Loucy (cell line): ENCODE results near the gene CPOX.
A peak's percentile ranks its signal among the peaks of the same experiment; 100 is the strongest.

Source experiments
- H2AFZ ChIP-seq: fragments of 200-600 bp; sonication (generic); 2 replicates; pipeline ENCODE4 v1.6.0; 2016; ENCODE audit warnings: antibody characterized with exemption, mild to moderate bottlenecking, low read length, moderate library complexity
- H3F3A ChIP-seq: fragments of 200-600 bp; 2 replicates; pipeline ENCODE4 v1.6.0; 2016; ENCODE audit warnings: antibody characterized with exemption, low read depth, mild to moderate bottlenecking
- H3K27me3 ChIP-seq: fragments of 200-600 bp; sonication (generic); 2 replicates; pipeline ENCODE4 v1.6.1; 2014; ENCODE audit warnings: low read length, mild to moderate bottlenecking; ENCODE audit not compliant: insufficient read depth, poor library complexity, severe bottlenecking
- H3K36me3 ChIP-seq: fragments of 200-600 bp; sonication (generic); 2 replicates; pipeline ENCODE4 v1.6.1; 2016; ENCODE audit warnings: low read length; ENCODE audit not compliant: insufficient read depth
- H3K4me1 ChIP-seq: fragments of 200-600 bp; sonication (generic); 2 replicates; pipeline ENCODE4 v1.5.1; 2014; ENCODE audit warnings: low read length, mild to moderate bottlenecking; ENCODE audit not compliant: insufficient read depth, poor library complexity, severe bottlenecking
- H3K4me2 ChIP-seq: fragments of 200-600 bp; sonication (generic); 2 replicates; pipeline ENCODE4 v1.6.0; 2014; ENCODE audit warnings: antibody characterized with exemption, low read length, low read depth, mild to moderate bottlenecking; ENCODE audit not compliant: poor library complexity, severe bottlenecking
- H3K4me3 ChIP-seq: fragments of 200-600 bp; sonication (generic); 2 replicates; pipeline ENCODE4 v1.5.1; 2014; ENCODE audit warnings: low read length, mild to moderate bottlenecking, mixed read lengths; ENCODE audit not compliant: poor library complexity, severe bottlenecking
- H3K79me2 ChIP-seq: fragments of 200-600 bp; sonication (generic); 2 replicates; pipeline ENCODE4 v1.6.1; 2014; ENCODE audit warnings: low read length; ENCODE audit not compliant: insufficient read depth
- H3K9ac ChIP-seq: fragments of 200-600 bp; sonication (generic); 2 replicates; pipeline ENCODE4 v1.6.0; 2014; ENCODE audit warnings: mild to moderate bottlenecking, low read depth, low read length, moderate library complexity; ENCODE audit not compliant: poor library complexity, severe bottlenecking
- H3K9me2 ChIP-seq: fragments of 200-600 bp; sonication (generic); replicated peaks from 2 replicates; pipeline ENCODE4 v1.6.1; 2016; ENCODE audit warnings: low read depth, low read length, mixed read lengths
- H3K9me3 ChIP-seq: fragments of 200-600 bp; sonication (generic); 2 replicates; pipeline ENCODE4 v1.6.1; 2014; ENCODE audit warnings: mild to moderate bottlenecking, antibody characterized with exemption, low read length, low read depth; ENCODE audit not compliant: insufficient read depth
- H4K20me1 ChIP-seq: fragments of 200-600 bp; sonication (generic); 2 replicates; pipeline ENCODE4 v1.6.0; 2014; ENCODE audit warnings: antibody characterized with exemption, low read length, mild to moderate bottlenecking; ENCODE audit not compliant: insufficient read depth, poor library complexity, severe bottlenecking
- EZH2phosphoT487 ChIP-seq: fragments of 200-600 bp; IDR thresholded peaks from 2 replicates; pipeline ENCODE4 v1.6.1; 2018; ENCODE audit warnings: antibody characterized with exemption, mild to moderate bottlenecking, moderate library complexity, borderline replicate concordance
- TF ChIP-seq, protein P1 (sequence below): fragments of 200-600 bp; sonication (generic); conservative IDR thresholded peaks from 2 replicates; pipeline ENCODE4 v1.5.1; 2014; ENCODE audit warnings: mild to moderate bottlenecking, antibody characterized with exemption, low read length

Gene CPOX

DNA sequence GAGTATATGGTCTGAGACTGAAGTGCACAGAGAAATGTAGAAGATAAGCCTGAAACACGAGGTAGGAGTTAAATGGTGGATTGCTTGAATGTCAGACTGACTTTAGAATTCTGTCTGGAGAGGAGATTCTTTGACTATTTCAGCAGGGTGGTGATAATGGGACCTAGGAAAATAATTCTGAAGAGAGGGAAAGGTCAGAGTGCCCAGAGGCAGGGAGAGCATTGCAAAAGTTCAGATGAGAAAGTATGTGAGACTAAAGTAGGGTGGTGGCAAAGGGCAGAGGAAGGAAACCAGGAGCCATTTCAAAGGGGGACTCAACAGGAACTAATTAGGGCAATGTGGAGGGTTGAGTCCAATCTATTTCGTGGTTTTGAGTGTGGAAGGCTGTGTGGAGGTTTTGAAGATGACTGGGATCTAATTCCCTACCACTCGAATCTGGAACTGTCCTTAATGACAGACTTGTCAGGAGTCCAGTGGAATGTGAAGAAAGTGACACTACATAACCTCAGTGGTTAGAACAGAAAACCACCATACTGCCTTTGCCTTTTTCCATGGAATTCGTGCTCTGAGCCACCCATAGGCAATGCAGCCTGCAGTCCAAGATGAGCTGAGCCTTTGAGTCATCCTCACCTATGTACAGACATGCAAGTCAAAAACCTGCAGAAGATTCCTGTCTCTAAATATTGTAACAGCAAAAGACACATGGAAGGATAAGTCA is 16.1 kb downstream of the CPOX start:
- Histone ChIP-seq H3K4me3 (no peak overlapping the region), H3K4me2 (no peak overlapping the region), H3K9me2 (no peaks in the 10 kb centered on the region), H3K79me2 (no peaks in the 10 kb centered on the region), H4K20me1 (no peaks in the 10 kb centered on the region), H3K9ac (no peak overlapping the region), H3K27me3 (no peaks in the 10 kb centered on the region), H3F3A (no peaks in the 10 kb centered on the region), H3K36me3 (peaks cover 12% of the 10 kb centered on the region; the same call in 1 of the 2 replicates), H2AFZ (no peak overlapping the region), H3K9me3 (no peaks in the 10 kb centered on the region), H3K4me1 (no peaks in the 10 kb centered on the region)
- TF ChIP-seq, protein P1, sequence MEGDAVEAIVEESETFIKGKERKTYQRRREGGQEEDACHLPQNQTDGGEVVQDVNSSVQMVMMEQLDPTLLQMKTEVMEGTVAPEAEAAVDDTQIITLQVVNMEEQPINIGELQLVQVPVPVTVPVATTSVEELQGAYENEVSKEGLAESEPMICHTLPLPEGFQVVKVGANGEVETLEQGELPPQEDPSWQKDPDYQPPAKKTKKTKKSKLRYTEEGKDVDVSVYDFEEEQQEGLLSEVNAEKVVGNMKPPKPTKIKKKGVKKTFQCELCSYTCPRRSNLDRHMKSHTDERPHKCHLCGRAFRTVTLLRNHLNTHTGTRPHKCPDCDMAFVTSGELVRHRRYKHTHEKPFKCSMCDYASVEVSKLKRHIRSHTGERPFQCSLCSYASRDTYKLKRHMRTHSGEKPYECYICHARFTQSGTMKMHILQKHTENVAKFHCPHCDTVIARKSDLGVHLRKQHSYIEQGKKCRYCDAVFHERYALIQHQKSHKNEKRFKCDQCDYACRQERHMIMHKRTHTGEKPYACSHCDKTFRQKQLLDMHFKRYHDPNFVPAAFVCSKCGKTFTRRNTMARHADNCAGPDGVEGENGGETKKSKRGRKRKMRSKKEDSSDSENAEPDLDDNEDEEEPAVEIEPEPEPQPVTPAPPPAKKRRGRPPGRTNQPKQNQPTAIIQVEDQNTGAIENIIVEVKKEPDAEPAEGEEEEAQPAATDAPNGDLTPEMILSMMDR, result no peak
- no peak for TF ChIP-seq EZH2phosphoT487

DNA sequence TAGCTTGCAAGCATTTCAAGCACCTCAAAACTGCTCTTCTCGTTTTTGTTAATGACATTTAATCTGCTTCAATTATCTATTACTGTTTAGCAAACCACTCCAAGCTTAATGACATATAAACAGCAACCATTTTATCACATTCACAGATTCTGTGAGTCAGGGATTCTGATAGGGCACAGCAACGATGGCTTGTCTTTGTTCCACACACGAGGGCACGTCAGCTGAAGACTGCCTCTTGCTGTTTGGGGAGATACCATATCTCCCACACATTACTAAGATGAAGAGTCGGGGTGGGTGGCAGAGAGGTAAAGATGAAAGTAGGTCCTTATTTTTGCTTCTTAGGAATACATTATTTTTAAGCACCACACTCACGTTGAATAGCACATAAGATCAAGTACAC is 19.3 kb downstream of the CPOX start:
- no peaks in the 10 kb centered on the region for H3K79me2 ChIP-seq
- no peaks in the 10 kb centered on the region for H3K27me3 ChIP-seq
- no peak overlapping the region for H3K4me3 ChIP-seq
- H4K20me1 ChIP-seq, result no peaks in the 10 kb centered on the region
- no peak overlapping the region for H2AFZ ChIP-seq
- no peaks in the 10 kb centered on the region for H3K9me2 ChIP-seq
- no peak overlapping the region for H3K9ac ChIP-seq
- no peaks in the 10 kb centered on the region for H3K9me3 ChIP-seq
- no peaks in the 10 kb centered on the region; the same call in 1 of the 2 replicates for H3K36me3 ChIP-seq
- TF ChIP-seq, protein P1, result no peak
- TF ChIP-seq EZH2phosphoT487, result no peak
- H3K4me2 ChIP-seq, result no peak overlapping the region
- no peaks in the 10 kb centered on the region for H3F3A ChIP-seq
- no peaks in the 10 kb centered on the region for H3K4me1 ChIP-seq

DNA sequence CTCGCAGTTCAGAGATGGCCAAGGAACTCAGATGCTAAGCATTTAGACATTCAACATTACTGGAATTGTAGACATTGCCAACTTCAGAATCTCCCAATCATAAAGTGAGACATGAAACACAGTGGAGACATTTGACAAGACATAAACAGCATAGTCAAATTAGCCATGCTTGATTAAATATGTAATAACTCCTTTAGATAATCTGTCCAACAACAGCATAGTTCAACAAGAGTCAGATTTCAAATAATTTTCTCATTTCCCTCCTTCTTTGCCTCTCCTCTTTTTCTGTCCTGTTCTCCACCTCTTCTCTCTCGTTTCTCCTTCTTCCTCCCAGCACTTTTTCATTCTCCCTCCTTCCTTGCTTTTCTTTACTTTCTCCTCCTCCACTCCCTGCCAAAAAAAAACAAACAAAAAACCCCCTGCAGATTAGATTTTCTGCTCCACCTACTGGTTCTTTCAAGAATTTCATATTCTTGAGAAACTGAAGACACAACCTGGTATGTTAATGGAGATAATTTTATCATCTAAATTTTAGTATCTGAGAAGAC is 20.2 kb downstream of the CPOX start:
- no peaks in the 10 kb centered on the region for H3K9me3 ChIP-seq
- no peaks in the 10 kb centered on the region for H3K79me2 ChIP-seq
- no peaks in the 10 kb centered on the region for H3K27me3 ChIP-seq
- H3K9me2 ChIP-seq, result no peaks in the 10 kb centered on the region
- no peak overlapping the region for H2AFZ ChIP-seq
- no peaks in the 10 kb centered on the region for H3F3A ChIP-seq
- no peaks in the 10 kb centered on the region; the same call in 1 of the 2 replicates for H3K36me3 ChIP-seq
- no peaks in the 10 kb centered on the region for H3K4me1 ChIP-seq
- H3K4me2 ChIP-seq, result no peak overlapping the region
- no peaks in the 10 kb centered on the region for H4K20me1 ChIP-seq
- TF ChIP-seq, protein P1, result peak; percentile 76
- TF ChIP-seq EZH2phosphoT487, result no peak
- H3K9ac ChIP-seq, result no peak overlapping the region
- no peak overlapping the region for H3K4me3 ChIP-seq
